Muscle layer of colon (tissue), 2 donors: Measurements from ENCODE around the gene DLD.
A peak's percentile ranks its signal among the peaks of the same experiment; 100 is the strongest.
"Not testable (repeated sequence)": the region's sequence is repeated elsewhere in the genome, so short reads cannot be mapped to it uniquely, and the experiment has no call there.

ENCODE experiments used
- H3K27ac ChIP-seq: one replicate; pipeline ENCODE4 v1.7.0; 2013; ENCODE audit warnings: low read depth, mild to moderate bottlenecking, low read length, moderate library complexity
- H3K27me3 ChIP-seq, 2 donors: one replicate each; pipeline ENCODE4 v1.7.0; 2013; ENCODE audit warnings: low read length in 2 of 2, mild to moderate bottlenecking in 2 of 2; ENCODE audit not compliant: insufficient read depth in 2 of 2, control insufficient read depth in 1 of 2
- H3K36me3 ChIP-seq: one replicate; pipeline ENCODE4 v1.7.0; 2013; ENCODE audit warnings: mild to moderate bottlenecking, low read length; ENCODE audit not compliant: insufficient read depth
- H3K4me1 ChIP-seq: one replicate; pipeline ENCODE4 v1.7.0; 2013; ENCODE audit warnings: mild to moderate bottlenecking, low read length; ENCODE audit not compliant: insufficient read depth
- H3K4me3 ChIP-seq, 2 donors: one replicate each; pipeline ENCODE4 v1.7.0; 2013; ENCODE audit warnings: low read length in 2 of 2, low read depth in 1 of 2, mild to moderate bottlenecking in 1 of 2, moderate library complexity in 1 of 2
- H3K9ac ChIP-seq: one replicate; pipeline ENCODE4 v1.7.0; 2013; ENCODE audit warnings: low read length
- H3K9me3 ChIP-seq: one replicate; pipeline ENCODE4 v1.7.0; 2013; ENCODE audit warnings: mild to moderate bottlenecking, low read length
- donor health status: abdominal sarcoma.
- donor health status: Adenocarcinoma of cecum.

DLD gene

GRCh38 chr7:107949443-107949935 is 58.5 kb downstream of the DLD start:
- Histone ChIP-seq H3K9ac (no peak overlapping the region), H3K4me3 (no peak overlapping the region), H3K27me3 (no peaks in the 10 kb centered on the region), H3K36me3 (peaks cover 61% of the 10 kb centered on the region), H3K4me1 (peaks cover 48% of the 10 kb centered on the region), H3K9me3 (no peaks in the 10 kb centered on the region), H3K27ac (no peak overlapping the region)

GRCh38 chr7:107951172-107951787 is 60.3 kb downstream of the DLD start:
- Histone ChIP-seq H3K27me3 (no peaks in the 10 kb centered on the region), H3K4me3 (no peak overlapping the region), H3K9ac (no peak overlapping the region), H3K27ac (peak overlapping the region; percentile 49), H3K9me3 (no peaks in the 10 kb centered on the region), H3K36me3 (peaks cover 57% of the 10 kb centered on the region), H3K4me1 (peaks cover 39% of the 10 kb centered on the region)

- no peaks in the 10 kb centered on the region for H3K27me3 ChIP-seq
- H3K36me3 ChIP-seq, result peaks cover 60% of the 10 kb centered on the region
- peaks cover 38% of the 10 kb centered on the region for H3K4me1 ChIP-seq
- no peak overlapping the region for H3K9ac ChIP-seq
- no peak overlapping the region for H3K4me3 ChIP-seq
- H3K9me3 ChIP-seq, result no peaks in the 10 kb centered on the region
- H3K27ac ChIP-seq, result peak overlapping the region; percentile 50
Measured at GRCh38 chr7:107951896-107952295, 60.9 kb downstream of the DLD start.

- Histone ChIP-seq H3K9ac (no peak overlapping the region), H3K27me3 (no peaks in the 10 kb centered on the region), H3K4me3 (no peak overlapping the region), H3K4me1 (peaks cover 44% of the 10 kb centered on the region), H3K27ac (peak overlapping the region; percentile 48), H3K36me3 (peaks cover 62% of the 10 kb centered on the region), H3K9me3 (no peaks in the 10 kb centered on the region)
Measured at GRCh38 chr7:107953265-107953923, 62.4 kb downstream of the DLD start.

GRCh38 chr7:107953924-107954303 is 62.9 kb downstream of the DLD start:
- Histone ChIP-seq H3K9me3 (no peaks in the 10 kb centered on the region), H3K4me3 (no peak overlapping the region), H3K9ac (no peak overlapping the region), H3K4me1 (peaks cover 49% of the 10 kb centered on the region), H3K27me3 (no peaks in the 10 kb centered on the region), H3K36me3 (peaks cover 62% of the 10 kb centered on the region), H3K27ac (peak overlapping the region; percentile 48)

GRCh38 chr7:107955394-107955793 is 64.4 kb downstream of the DLD start:
- H3K4me1 ChIP-seq, result peaks cover 57% of the 10 kb centered on the region
- H3K9me3 ChIP-seq, result no peaks in the 10 kb centered on the region
- H3K27me3 ChIP-seq, result no peaks in the 10 kb centered on the region
- H3K4me3 ChIP-seq, result no peak overlapping the region
- H3K9ac ChIP-seq, result no peak overlapping the region
- peaks cover 71% of the 10 kb centered on the region for H3K36me3 ChIP-seq
- no peak overlapping the region for H3K27ac ChIP-seq

- H3K36me3 ChIP-seq, result peaks cover 71% of the 10 kb centered on the region
- not testable (repeated sequence) for H3K9ac ChIP-seq, H3K4me3 ChIP-seq, H3K9me3 ChIP-seq, H3K27ac ChIP-seq, H3K27me3 ChIP-seq
- H3K4me1 ChIP-seq, result peaks cover 62% of the 10 kb centered on the region
Measured at GRCh38 chr7:107956950-107957349, 66.0 kb downstream of the DLD start.

GRCh38 chr7:107957436-107957835 is 66.5 kb downstream of the DLD start:
- Histone ChIP-seq H3K36me3 (peaks cover 69% of the 10 kb centered on the region), H3K9ac (no peak overlapping the region), H3K27ac (no peak overlapping the region), H3K4me1 (peaks cover 58% of the 10 kb centered on the region), H3K27me3 (no peaks in the 10 kb centered on the region), H3K9me3 (no peaks in the 10 kb centered on the region), H3K4me3 (no peak overlapping the region)

- Histone ChIP-seq H3K9ac (no peak overlapping the region), H3K4me3 (no peak overlapping the region), H3K4me1 (peaks cover 44% of the 10 kb centered on the region), H3K27me3 (no peaks in the 10 kb centered on the region), H3K9me3 (no peaks in the 10 kb centered on the region), H3K27ac (peak overlapping the region; percentile 27), H3K36me3 (peaks cover 77% of the 10 kb centered on the region)
Measured at GRCh38 chr7:107958764-107959526, 68.0 kb downstream of the DLD start.

- H3K9me3 ChIP-seq, result no peaks in the 10 kb centered on the region
- peak overlapping the region; percentile 27 for H3K27ac ChIP-seq
- peaks cover 83% of the 10 kb centered on the region for H3K36me3 ChIP-seq
- H3K4me1 ChIP-seq, result peaks cover 43% of the 10 kb centered on the region
- H3K4me3 ChIP-seq, result no peak overlapping the region
- no peaks in the 10 kb centered on the region for H3K27me3 ChIP-seq
- no peak overlapping the region for H3K9ac ChIP-seq
Measured at GRCh38 chr7:107959527-107959898, 68.5 kb downstream of the DLD start.

GRCh38 chr7:107960272-107960671 is 69.3 kb downstream of the DLD start:
- Histone ChIP-seq H3K27ac (peak overlapping the region; percentile 10), H3K36me3 (peaks cover 84% of the 10 kb centered on the region), H3K9ac (no peak overlapping the region)

More at GRCh38 chr7:107960272-107960671, 69.3 kb downstream of the DLD start:
- Histone ChIP-seq H3K4me1 (peaks cover 43% of the 10 kb centered on the region), H3K9me3 (no peaks in the 10 kb centered on the region), H3K4me3 (no peak overlapping the region), H3K27me3 (no peaks in the 10 kb centered on the region)
